Measurements from ENCODE around the gene BEAN1. TPM values are rescaled to one million over a fixed set of nuclear protein-coding genes. Genes with fewer than 3 reads are reported as not detected.
A peak's percentile ranks its signal among the peaks of the same experiment; 100 is the strongest.

Gene BEAN1
- total RNA-seq, 4 donors from 2014 or later: 0.47 to 1.0 (median 0.54) TPM; not detected in 1

DNA sequence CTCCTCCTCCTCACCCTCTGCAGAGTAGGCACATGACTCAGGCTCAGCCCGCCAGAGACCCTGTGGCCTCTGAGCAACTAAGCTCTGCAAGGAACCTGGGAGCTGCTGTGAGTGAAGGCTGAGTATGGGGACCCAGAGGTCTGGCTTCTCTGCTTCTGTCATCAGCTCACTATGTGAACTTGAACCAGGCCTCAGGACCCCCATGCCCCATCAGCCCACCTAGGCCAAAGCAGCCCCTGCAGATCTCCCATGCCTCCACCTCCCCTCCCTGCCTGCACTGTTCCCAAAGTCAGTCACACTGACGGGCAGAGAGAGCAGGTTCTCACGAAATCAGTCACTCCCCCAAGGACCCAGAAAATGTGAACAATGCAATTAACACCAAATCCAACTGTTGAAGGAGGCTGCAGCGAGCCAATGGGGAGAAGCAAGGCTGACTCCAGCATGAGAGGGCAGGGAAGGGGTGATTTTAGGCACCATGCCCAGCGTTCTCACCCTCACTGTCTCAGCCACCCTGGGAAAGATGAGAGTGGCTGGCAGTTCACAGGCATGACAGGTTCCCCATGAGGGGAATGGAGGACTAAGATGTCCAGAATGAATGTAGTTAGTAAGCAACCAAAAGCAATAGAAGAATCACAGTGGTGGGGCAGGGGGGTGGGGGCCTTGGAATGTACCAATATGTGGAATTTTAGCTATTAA lies 60.6 kb downstream of the BEAN1 start:
- no peak for ATAC-seq

DNA sequence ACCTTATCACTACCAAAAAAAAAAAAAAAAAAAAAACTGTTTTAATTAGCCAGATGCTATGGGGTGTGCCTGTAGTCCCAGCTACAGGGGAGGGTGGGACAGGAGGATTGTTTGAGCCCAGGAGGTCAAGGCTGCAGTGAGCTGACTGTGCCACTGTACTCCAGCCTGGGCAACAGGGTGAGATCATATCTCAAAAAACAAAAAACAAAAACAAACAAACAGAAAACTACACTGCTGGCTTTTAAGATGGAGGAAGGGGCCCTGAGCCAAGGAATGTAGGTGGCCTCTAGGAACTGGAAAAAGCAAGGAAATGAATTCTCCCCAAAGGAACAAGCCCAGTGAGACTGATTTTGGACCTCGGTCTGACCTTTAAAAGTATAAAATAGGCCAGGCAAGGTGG lies 61.4 kb downstream of the BEAN1 start:
- 100% methylated on average over 1 of the region's 1 CpG for WGBS, 2 donors (ENCODE audit: low coverage in 1 of 2)
- H3K4me1 ChIP-seq: peaks cover 0 to 18% (median 14%) of the 10 kb centered on the region in 3 donors
- no peak for TF ChIP-seq EP300 (IDR thresholded peaks at IDR 0.05)
- no peak for TF ChIP-seq POLR2AphosphoS5 (IDR thresholded peaks at IDR 0.05)
- TF ChIP-seq, protein P1, sequence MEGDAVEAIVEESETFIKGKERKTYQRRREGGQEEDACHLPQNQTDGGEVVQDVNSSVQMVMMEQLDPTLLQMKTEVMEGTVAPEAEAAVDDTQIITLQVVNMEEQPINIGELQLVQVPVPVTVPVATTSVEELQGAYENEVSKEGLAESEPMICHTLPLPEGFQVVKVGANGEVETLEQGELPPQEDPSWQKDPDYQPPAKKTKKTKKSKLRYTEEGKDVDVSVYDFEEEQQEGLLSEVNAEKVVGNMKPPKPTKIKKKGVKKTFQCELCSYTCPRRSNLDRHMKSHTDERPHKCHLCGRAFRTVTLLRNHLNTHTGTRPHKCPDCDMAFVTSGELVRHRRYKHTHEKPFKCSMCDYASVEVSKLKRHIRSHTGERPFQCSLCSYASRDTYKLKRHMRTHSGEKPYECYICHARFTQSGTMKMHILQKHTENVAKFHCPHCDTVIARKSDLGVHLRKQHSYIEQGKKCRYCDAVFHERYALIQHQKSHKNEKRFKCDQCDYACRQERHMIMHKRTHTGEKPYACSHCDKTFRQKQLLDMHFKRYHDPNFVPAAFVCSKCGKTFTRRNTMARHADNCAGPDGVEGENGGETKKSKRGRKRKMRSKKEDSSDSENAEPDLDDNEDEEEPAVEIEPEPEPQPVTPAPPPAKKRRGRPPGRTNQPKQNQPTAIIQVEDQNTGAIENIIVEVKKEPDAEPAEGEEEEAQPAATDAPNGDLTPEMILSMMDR (IDR thresholded peaks at IDR 0.05): no peak
- no peak for TF ChIP-seq POLR2A (IDR thresholded peaks at IDR 0.05)
- no peak for ATAC-seq
- H3K27me3 ChIP-seq: no peaks in the 10 kb centered on the region
- no peak overlapping the region for H3K4me3 ChIP-seq
- no peaks in the 10 kb centered on the region for H3K9me3 ChIP-seq
- H3K36me3 ChIP-seq: peaks cover 0 to 9% of the 10 kb centered on the region in 2 donors
- H3K27ac ChIP-seq: no peak overlapping the region

More for the DNA sequence above, 60.6 kb downstream of the BEAN1 start:
- Histone ChIP-seq H3K36me3 (peaks cover 0 to 2% of the 10 kb centered on the region in 2 donors), H3K4me3 (no peak overlapping the region), H3K27me3 (no peaks in the 10 kb centered on the region), H3K27ac (peak overlapping the region in 3 of 4 donors; percentile 52 to 56 (median 53)), H3K4me1 (peaks cover 0 to 18% (median 14%) of the 10 kb centered on the region in 3 donors), H3K9me3 (no peaks in the 10 kb centered on the region)
- no peak for TF ChIP-seq POLR2AphosphoS5 (IDR thresholded peaks at IDR 0.05)
- no peak for TF ChIP-seq EP300 (IDR thresholded peaks at IDR 0.05)
- 100% methylated on average over 1 of the region's 5 CpGs for WGBS, 2 donors (ENCODE audit: low coverage in 1 of 2)

DNA sequence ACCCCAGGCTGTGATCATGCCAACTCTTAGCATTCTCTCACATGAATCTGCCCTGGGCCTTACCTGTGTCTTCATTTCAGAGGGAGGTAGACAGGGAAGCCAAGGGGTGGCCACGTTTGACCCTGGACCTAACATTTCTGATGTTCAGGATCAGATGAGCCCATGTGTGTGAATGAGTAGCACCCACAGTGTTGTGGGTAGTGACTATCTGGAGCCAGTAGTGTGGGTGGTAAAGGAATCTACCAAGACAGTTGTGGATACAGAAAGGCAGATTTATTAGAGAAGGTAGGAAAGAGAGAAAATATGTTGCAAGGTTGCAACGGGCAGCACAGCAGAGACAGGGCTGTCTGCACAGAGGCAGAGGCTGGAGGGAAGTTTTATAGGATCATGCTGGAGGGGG lies 62.3 kb downstream of the BEAN1 start:
- no peaks in the 10 kb centered on the region for H3K27me3 ChIP-seq
- peaks cover 0 to 15% of the 10 kb centered on the region in 2 donors for H3K36me3 ChIP-seq
- ATAC-seq: no peak
- H3K4me1 ChIP-seq: peaks cover 0 to 18% (median 14%) of the 10 kb centered on the region in 3 donors
- 75% methylated on average over 1 to 2 of the region's 2 CpGs for WGBS, 2 donors (ENCODE audit: low coverage in 1 of 2)
- TF ChIP-seq EP300 (IDR thresholded peaks at IDR 0.05) (no peak), POLR2AphosphoS5 (IDR thresholded peaks at IDR 0.05) (no peak), POLR2A (IDR thresholded peaks at IDR 0.05) (no peak)
- TF ChIP-seq, protein P1 (IDR thresholded peaks at IDR 0.05): no peak
- no peak overlapping the region for H3K4me3 ChIP-seq
- H3K27ac ChIP-seq: no peak overlapping the region
- no peaks in the 10 kb centered on the region for H3K9me3 ChIP-seq

DNA sequence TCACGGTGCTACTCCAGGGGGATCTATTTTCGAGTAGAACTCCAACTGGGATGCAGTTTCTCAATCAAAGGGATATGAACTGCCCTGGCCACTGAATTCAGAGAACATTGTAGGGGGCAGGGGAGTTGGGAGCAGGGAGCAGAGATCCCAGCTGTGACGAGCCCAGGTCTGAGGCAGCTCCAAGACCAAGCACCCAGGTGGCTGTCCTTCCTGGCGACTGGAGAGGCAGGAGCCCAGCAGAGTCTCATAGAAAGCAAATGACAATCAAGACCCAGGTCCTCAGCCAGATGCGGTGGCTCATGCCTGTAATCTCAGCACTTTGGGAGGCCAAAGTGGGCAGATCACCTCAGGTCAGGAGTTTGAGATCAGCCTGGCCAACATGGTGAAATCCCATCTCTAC lies 62.7 kb downstream of the BEAN1 start:
- Histone ChIP-seq H3K4me3 (no peak overlapping the region), H3K27ac (no peak overlapping the region), H3K4me1 (peaks cover 0 to 18% (median 14%) of the 10 kb centered on the region in 3 donors), H3K27me3 (no peaks in the 10 kb centered on the region), H3K9me3 (no peaks in the 10 kb centered on the region), H3K36me3 (peaks cover 0 to 18% of the 10 kb centered on the region in 2 donors)
- no peak for ATAC-seq
- no peak for TF ChIP-seq POLR2A (IDR thresholded peaks at IDR 0.05)
- TF ChIP-seq EP300 (IDR thresholded peaks at IDR 0.05): no peak
- TF ChIP-seq POLR2AphosphoS5 (IDR thresholded peaks at IDR 0.05): no peak
- TF ChIP-seq, protein P1 (IDR thresholded peaks at IDR 0.05): no peak
- 81 to 92% methylated on average over 2 to 3 of the region's 5 CpGs for WGBS, 2 donors (ENCODE audit: low coverage in 1 of 2)

DNA sequence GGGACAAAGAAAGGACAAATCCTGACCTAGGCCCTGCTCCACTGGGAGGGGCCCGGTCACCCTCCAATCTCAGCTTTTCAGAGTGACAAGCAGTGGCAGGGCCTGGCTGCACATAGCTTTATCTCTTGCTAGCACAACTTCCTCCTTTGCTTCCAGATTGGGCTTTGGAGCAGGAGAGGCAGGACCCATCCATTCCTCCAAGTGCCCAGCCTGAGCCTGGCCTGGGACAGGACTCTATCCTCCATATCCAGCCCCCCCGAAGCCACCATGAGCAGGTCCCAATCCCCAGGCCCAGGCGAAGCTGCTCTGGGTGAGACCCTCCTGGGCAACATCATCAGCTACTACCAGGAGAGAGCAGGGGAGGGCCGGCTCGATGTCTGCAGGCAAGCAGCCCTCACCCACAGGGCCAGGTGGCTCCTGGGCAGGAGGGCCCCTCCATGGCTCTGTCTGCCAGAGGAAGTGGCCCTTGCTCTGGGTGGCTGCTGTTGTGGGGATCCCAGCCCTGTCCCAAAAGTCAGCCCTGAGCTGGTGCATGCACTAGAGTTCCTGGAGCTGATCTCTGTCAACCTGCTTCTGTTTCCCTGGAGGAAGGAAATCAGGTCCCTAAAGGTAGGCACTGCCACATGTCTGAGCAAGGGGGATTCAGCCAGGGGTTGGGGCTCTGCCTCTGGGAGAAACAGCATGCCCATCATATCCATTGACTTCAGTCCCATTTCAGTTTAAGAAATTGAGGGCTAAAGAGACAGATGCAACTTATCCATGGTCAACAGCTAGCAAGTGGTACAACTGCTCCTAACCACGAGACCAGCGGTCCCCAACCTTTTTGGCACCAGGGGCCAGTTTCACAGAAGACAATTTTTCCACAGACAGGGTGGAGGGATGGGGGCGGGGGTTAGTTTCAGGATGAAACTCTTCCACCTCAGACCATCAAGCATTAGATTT lies 64.0 kb downstream of the BEAN1 start:
- H3K27me3 ChIP-seq: no peaks in the 10 kb centered on the region
- no peaks in the 10 kb centered on the region for H3K9me3 ChIP-seq
- no peak overlapping the region for H3K4me3 ChIP-seq
- TF ChIP-seq, protein P1 (IDR thresholded peaks at IDR 0.05): no peak
- TF ChIP-seq POLR2A (IDR thresholded peaks at IDR 0.05): no peak
- TF ChIP-seq POLR2AphosphoS5 (IDR thresholded peaks at IDR 0.05): no peak
- no peak for TF ChIP-seq EP300 (IDR thresholded peaks at IDR 0.05)
- WGBS, 2 donors (ENCODE audit: low coverage in 1 of 2): 83% methylated on average over 4 of the region's 8 CpGs; no CpG with 5 or more reads in 1 of the 2 donors
- peaks cover 0 to 18% of the 10 kb centered on the region in 2 donors for H3K36me3 ChIP-seq
- peaks cover 0 to 18% (median 14%) of the 10 kb centered on the region in 3 donors for H3K4me1 ChIP-seq
- ATAC-seq: no peak
- no peak overlapping the region for H3K27ac ChIP-seq
